Measurements from ENCODE around the gene MYO3A. TPM values are rescaled to one million over a fixed set of nuclear protein-coding genes. Genes with fewer than 3 reads are reported as not detected.
"Not testable (repeated sequence)": the region's sequence is repeated elsewhere in the genome, so short reads cannot be mapped to it uniquely, and the experiment has no call there.

The MYO3A gene
- total and polyA plus RNA-seq, 12 donors: under 0.01 to 0.17 TPM; not detected in 10

DNA sequence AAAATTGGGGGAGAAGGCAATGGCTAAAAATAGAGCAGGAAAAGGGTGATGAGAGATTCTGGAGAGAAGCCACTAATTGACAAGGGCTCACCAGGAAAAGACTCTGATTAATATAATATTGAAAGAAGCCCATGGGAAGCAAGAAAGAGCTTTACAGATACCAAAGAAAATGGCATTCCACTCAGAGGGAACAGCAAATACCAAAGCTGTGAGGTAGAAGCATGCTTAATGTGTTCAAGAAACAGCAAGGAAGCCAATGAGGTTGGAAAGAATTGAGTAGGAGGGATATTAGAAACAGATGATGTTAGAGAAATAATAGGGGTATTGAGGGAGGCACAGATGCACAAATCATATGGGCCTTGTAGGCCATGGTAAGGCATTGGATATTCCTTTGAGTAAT is 130.1 kb downstream of the MYO3A start:
- TF ChIP-seq, protein P1, sequence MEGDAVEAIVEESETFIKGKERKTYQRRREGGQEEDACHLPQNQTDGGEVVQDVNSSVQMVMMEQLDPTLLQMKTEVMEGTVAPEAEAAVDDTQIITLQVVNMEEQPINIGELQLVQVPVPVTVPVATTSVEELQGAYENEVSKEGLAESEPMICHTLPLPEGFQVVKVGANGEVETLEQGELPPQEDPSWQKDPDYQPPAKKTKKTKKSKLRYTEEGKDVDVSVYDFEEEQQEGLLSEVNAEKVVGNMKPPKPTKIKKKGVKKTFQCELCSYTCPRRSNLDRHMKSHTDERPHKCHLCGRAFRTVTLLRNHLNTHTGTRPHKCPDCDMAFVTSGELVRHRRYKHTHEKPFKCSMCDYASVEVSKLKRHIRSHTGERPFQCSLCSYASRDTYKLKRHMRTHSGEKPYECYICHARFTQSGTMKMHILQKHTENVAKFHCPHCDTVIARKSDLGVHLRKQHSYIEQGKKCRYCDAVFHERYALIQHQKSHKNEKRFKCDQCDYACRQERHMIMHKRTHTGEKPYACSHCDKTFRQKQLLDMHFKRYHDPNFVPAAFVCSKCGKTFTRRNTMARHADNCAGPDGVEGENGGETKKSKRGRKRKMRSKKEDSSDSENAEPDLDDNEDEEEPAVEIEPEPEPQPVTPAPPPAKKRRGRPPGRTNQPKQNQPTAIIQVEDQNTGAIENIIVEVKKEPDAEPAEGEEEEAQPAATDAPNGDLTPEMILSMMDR (IDR thresholded peaks at IDR 0.05): no peak
- intact Hi-C loops (cut with DNase I): no loop called here
- no peaks in the 10 kb centered on the region for H3K36me3 ChIP-seq
- no peak overlapping the region for H3K4me3 ChIP-seq
- H3K4me1 ChIP-seq: no peaks in the 10 kb centered on the region
- ATAC-seq (no peak), DNase-seq (no peak)
- H3K27me3 ChIP-seq: no peaks in the 10 kb centered on the region
- H3K9me3 ChIP-seq: no peaks in the 10 kb centered on the region
- H3K27ac ChIP-seq: no peak overlapping the region

DNA sequence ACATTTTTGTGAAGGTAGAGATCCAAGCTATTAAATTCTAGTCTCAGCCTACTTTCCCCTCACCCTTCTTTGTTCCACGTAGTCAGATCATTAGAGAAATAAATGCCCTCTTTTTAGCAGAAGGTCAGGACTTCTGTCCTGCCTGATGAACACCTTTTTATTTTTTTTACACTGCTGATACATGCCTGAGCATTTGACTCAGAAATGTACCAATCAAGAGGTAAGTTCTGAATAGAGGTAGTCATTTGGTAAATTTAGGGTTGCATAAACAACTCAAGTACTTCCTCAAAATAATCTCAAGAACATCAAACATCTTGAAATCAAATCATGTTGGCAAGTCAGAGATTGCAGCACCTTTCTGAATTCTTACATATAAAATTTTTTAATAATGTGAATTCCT is 133.7 kb downstream of the MYO3A start:
- 51 to 52% methylated on average over 1 of the region's 1 CpG for WGBS, 2 donors
- Histone ChIP-seq H3K27ac (no peak overlapping the region), H3K4me3 (no peak overlapping the region), H3K36me3 (no peaks in the 10 kb centered on the region), H3K27me3 (no peaks in the 10 kb centered on the region), H3K9me3 (no peaks in the 10 kb centered on the region), H3K4me1 (no peaks in the 10 kb centered on the region)
- DNase-seq (no peak), ATAC-seq (no peak)
- TF ChIP-seq, protein P1 (IDR thresholded peaks at IDR 0.05): no peak
- intact Hi-C loops (cut with DNase I): no loop called here

DNA sequence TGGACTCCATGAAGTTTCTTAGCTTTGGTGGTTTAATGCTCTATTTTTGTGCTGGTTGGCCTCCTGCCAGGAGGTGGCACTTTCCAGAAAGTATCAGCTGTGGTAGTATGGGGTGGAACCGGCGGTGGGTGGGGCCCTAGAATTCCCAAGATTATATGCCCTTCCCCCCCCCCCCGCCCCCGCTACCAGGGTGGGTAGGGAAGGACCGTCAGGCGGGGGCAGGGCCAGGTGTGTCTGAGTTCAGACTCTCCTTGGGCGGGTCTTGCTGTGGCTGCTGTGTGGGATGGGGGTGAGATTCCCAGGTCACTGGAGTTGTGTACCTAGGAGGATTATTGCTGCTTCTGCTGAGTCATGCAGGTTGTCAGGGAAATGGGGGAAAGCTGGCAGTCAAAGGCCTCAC is 146.9 kb downstream of the MYO3A start:
- H3K4me1 ChIP-seq; H3K4me3 ChIP-seq; H3K27ac ChIP-seq; intact Hi-C loops (cut with DNase I); H3K9me3 ChIP-seq; H3K36me3 ChIP-seq; DNase-seq; ATAC-seq; H3K27me3 ChIP-seq: not testable (repeated sequence)
- 78 to 91% methylated on average over 7 of the region's 7 CpGs for WGBS, 2 donors

DNA sequence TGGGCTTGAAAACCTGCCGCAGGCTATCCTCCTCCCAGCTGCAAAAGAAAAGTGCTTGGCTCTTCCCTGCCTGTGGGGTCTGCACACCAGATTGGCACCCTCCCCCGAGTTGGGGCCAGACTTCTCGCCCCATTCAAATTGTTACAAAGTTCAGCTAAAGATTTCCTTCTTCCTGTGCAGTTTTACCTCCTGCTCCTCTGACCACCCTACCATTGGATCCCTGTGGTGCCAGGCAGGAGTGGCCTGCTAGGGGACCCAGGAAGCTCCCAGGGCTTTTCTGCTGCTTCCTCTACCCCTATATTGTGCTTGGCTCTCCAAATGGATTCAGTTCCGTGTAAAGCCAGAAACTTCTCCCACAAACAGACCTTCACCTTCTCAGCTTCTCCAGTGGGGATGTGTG is 147.4 kb downstream of the MYO3A start:
- no peak overlapping the region for H3K4me3 ChIP-seq
- WGBS, 2 donors: 85 to 88% methylated on average over 4 of the region's 4 CpGs
- intact Hi-C loops (cut with DNase I): no loop called here
- ATAC-seq (no peak), DNase-seq (no peak)
- H3K4me1 ChIP-seq: no peaks in the 10 kb centered on the region
- H3K27me3 ChIP-seq: no peaks in the 10 kb centered on the region
- TF ChIP-seq, protein P1 (IDR thresholded peaks at IDR 0.05): no peak
- H3K9me3 ChIP-seq: peaks cover 0 to 7% (median 0%) of the 10 kb centered on the region in 11 donors
- H3K36me3 ChIP-seq: no peaks in the 10 kb centered on the region
- no peak overlapping the region for H3K27ac ChIP-seq

DNA sequence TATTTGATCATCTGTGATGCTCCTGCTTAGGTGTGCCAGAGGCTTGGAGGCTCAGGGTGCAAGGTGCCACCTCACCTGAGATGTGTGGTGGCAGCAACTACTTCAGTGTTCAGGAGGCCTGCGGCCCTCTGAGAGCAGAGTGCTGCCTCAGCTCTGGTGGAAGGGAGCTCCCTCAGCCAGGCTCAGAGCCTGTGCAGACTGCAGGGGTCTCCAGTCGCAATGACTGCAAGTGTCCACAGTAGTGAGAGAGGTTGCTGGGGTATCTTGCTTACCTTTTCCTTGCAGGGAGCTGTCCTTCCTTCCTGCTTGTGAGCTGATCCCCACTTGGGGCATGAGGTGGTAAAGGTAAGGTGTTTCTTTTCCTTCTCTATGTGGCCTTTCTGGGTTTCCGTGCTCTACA is 151.5 kb downstream of the MYO3A start:
- H3K36me3 ChIP-seq: no peaks in the 10 kb centered on the region
- H3K27me3 ChIP-seq: no peaks in the 10 kb centered on the region
- intact Hi-C loops (cut with DNase I): no loop called here
- H3K9me3 ChIP-seq: no peaks in the 10 kb centered on the region
- WGBS, 2 donors: 74 to 76% methylated on average over 3 of the region's 3 CpGs
- TF ChIP-seq, protein P1 (IDR thresholded peaks at IDR 0.05): no peak
- no peak overlapping the region for H3K4me3 ChIP-seq
- no peaks in the 10 kb centered on the region for H3K4me1 ChIP-seq
- ATAC-seq (no peak), DNase-seq (no peak)
- no peak overlapping the region for H3K27ac ChIP-seq

All from heart right ventricle (tissue), 16 donors.